IPS DF 4.7 (cell line): Measurements from ENCODE around the gene TALDO1.

Experiments
- DNase-seq: peaks from one replicate; pipeline ENCODE4 v3.0.0-alpha.2; 2013; ENCODE audit warnings: low spot score; ENCODE audit errors: extremely low read depth

The TALDO1 gene

GRCh38 chr11:747158-748006 is at the start of gene TALDO1:
TALDO1 (plus strand) TSS chr11:747464; CDS start chr11:747482, 18 bp downstream.
- no peak for DNase-seq

DNA sequence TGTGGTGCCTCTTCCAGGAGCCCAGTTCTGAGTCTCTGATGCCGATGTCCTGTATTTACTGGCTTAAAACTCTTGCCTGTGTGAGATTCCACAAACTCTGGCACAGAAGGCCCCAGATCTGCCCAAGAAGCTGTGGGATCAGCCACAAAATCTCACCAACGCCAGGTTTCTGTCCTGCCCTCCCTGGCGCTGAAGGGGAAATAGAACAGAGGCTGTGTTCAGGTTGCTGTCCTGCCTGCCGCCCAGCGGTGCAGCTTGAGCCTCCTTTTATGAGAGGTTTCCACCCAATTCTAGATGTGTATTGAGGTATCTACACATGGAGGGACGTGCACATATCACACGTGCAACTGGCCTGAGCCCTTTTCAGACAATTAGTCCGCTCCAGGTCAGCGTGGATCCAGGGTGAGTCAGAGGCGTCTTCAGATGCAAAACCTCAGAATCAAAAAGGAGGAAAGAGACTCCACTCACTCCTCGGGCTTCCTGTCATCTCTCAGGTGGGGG is 49.4 kb upstream of the TALDO1 start:
- no peak for DNase-seq

DNA sequence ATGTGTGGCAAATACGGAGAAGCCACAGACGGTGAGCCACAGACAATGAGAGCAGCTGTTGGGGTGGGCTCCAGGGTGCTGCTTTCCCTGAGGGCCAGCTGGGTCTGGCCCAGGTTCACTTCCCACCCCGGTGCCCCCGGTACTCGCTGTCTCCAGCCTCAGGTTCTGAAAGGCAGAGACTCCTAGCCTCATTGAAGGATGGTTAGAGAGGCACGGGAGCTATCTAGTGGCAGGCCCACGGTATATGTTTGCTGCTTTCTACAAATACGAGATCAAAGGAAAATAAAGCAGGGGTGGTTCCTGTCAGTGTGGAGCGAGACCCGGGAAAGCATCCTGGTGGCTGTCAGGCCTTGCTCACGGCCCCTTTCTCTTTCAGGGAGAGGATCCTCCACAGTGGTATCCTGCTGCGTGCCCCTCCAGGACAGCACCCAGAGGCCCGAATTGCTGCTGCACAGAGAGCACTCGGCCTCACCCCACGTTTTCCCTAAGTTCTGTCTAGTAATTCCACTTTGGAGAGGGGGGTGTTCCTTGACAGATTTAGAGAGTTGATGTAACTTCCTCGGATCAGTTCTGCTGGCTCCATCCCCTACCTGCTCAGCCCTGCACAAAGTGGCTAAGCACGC is 48.7 kb upstream of the TALDO1 start:
- DNase-seq: no peak

- no peak for DNase-seq
Measured at GRCh38 chr11:699116-699508, 48.2 kb upstream of the TALDO1 start.

DNA sequence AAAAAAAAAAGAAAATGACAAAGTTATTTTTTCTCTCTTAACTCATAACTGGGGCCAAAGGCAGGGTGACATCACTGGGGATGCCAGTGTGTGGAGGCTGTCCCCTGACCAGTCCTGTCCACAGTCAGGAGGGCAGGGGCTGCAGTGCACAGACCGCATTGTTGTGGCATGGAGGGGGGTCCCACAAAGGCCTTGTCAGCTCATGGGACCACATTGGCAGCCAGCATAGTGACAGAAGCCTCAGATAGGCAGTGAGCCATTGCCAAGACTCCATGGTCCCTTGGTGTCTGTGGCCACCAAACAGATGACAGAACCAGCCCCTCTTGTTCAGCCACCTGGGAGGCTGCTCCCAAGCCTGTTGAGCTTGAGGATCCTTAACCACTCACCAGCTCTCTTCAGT is 47.5 kb upstream of the TALDO1 start:
- no peak for DNase-seq

DNA sequence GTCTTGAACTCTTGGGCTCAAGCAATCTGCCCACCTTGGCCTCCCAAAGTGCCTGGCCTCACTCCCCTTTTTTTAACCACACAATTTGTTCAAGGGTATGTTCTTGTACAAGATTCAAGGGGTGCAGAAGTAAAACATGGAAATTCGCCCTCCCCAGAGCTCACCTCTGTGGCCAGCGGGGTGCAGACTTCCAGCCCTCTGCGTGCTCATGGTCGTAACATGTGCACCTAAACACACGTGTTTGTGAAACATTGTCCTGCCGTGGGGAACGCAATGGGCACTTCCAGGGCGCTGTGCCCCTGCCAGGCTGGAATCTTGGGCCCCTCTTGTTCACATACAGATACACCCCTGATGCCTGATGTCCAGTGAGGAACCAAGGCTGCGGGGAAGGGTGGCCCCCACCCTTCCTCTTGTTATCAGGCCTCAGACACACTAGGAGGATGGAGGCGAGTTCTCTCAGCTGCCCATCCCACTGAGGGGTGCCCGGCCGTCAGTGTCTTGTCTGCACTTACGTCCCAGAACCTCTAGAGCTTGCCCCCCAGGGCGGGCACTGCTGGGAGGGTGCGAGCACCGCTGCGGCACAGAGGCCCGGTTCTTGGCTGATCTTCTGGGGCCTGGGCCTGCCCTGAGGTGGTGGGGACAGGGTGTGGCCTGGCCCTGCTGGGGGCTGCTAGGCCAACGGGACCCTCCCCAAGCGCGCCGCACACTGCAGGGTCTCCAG is 45.4 kb upstream of the TALDO1 start:
- no peak for DNase-seq

GRCh38 chr11:702462-703461 is 44.5 kb upstream of the TALDO1 start:
- no peak for DNase-seq

GRCh38 chr11:703506-703905 is 43.8 kb upstream of the TALDO1 start:
- DNase-seq: no peak

DNA sequence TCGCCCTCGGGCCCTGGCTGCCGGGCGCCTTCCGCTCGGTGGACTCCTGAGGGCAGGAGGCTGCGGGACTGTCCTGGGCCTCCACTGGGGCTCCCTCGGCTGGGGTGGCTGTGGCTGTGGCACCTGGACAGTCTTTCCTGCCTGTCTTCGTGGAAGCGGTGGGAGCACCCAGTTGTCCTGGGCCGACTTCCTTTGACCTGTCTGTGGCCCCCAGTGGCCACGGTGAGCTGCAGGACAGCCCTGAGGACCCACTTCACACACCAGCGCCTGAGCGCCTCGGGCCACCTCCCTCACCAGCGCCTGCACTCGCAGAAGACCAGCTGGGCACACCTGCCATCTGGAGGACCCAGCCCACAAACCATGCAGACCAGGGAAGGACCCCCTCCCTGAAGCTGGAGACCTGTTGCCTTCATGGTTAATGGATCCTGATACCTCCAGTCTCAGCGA is 43.0 kb upstream of the TALDO1 start:
- no peak for DNase-seq

GRCh38 chr11:704781-705645 is 42.3 kb upstream of the TALDO1 start:
- DNase-seq: no peak

DNA sequence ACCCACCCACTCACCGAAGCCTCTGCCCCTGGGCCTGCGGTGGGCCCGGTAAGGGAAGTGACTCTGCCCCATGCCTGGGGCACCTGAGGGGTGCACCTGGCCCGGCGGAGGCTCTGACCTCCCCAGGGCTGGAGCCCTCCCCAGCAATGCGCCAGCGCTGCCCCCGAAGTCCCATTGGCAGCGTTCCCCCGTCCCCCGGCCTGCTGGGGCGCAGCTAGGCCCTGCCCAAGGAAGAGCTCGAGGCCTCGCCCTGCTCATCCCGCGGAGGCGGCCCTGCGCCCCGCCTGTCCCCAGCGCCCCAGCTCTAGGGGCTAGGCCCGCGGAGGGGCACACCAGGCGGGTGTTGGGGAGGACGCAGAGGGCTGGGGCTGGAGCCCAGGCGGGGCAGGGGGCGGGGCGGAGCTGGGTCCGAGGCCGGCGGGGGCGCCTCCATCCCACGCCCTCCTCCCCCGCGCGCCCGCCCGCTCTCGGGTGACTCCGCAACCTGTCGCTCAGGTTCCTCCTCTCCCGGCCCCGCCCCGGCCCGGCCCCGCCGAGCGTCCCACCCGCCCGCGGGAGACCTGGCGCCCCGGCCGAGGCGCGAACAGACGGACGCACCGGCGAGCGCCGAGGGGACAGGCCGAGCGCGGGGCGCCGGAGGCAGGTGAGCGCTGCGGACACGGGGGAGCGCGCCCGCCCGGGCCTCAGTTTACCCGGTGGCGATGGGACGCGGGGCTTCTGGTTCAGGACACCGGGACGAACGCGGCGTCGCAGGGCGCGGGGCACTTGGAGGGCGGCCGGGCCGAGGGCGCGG is 41.4 kb upstream of the TALDO1 start, which contains the start of gene EPS8L2:
EPS8L2 (plus strand) TSS at position 586 of the 793 bp plus-strand sequence. CDS start 3,177 bp downstream, outside the sequence.
- DNase-seq: no peak

GRCh38 chr11:706439-706956 is 40.8 kb upstream of the TALDO1 start:
- no peak for DNase-seq

GRCh38 chr11:706957-707816 is 40.1 kb upstream of the TALDO1 start:
- no peak for DNase-seq

DNA sequence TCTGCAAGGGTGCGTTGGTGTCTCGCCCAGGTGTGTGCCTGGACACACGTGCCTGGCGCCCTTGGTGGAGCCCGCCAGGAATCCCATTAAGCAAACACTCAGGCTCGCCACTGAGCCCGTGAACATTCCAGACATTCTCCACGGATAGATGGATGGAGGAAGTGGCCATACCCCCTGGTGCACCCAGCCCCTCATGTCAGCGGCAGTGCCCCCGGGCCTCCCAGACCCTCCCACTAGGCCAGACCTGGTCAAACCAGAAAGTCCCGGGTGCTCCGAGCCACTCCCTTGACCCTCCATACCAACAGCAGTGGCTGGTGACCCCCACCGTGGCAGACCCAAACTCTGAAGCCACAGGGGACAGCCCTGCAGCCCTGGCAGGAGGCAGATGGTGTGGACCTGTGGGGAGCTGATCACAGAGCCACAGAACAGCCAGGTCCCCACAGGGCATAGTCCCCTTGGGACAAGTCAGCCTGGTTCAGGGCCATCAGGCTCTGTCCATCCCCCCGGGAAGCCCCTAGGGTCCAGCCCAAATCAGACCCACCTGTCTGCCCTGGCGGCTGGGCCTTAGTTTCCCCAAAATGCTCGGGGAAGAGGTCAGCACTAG is 39.3 kb upstream of the TALDO1 start:
- DNase-seq: no peak

- DNase-seq: no peak
Measured at GRCh38 chr11:708511-708910, 38.8 kb upstream of the TALDO1 start.

DNA sequence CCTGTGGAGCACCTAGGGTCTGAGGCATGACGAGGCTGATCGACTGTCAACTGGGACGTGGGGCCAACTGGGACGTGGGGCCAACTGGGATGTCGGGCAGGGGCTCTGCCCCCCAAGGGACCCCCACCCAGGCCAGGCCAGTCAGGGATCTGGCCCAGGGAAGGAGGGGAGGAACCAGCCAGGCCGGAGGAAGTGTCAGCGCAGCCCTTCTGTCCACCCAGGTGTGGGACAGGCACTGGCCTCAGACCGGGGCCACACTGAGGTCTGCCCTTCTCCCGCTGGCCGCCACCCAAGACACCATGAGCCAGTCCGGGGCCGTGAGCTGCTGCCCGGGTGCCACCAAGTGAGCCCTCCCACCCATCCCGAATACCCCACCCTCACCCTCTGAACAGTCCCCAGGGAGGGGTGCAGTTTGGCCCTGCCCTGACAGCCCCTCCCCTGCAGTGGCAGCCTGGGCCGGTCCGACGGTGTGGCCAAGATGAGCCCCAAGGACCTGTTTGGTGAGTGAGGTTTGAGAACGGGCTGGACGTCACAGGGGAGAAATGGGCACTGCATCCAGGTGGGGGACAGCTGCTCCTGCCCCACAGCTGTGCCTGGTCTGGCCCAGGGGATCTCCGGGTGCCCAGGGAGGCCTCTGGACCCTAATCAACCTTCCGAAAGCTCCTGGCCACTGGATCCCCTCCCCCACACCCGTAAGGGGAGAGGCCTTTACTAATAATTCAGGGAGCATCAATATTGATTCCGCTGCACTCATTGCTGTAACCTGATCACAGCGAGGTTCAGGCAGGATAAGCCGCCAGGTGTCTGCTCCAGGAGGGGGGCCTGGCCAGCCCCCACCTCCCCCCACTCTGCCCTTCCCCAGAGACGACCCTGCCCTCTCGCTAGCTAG is 37.9 kb upstream of the TALDO1 start:
- DNase-seq: no peak
